HepG2 (cell line): ENCODE measurements around the gene OR6S1. TPM values are rescaled to one million over a fixed set of nuclear protein-coding genes. Genes with fewer than 3 reads are reported as not detected.

Experiments
- CEBPG ChIP-seq: IDR thresholded peaks from 2 replicates; pipeline ENCODE4 v1.6.1; 2016
- HMG20A ChIP-seq: IDR thresholded peaks from 2 replicates; pipeline ENCODE4 v1.6.1; 2016; ENCODE audit warnings: borderline replicate concordance
- HMGXB3 ChIP-seq: sonication (generic); formaldehyde crosslinking; IDR thresholded peaks from 2 replicates; pipeline ENCODE4 v1.4.0; 2020; ENCODE audit warnings: missing genetic modification reagents, borderline replicate concordance
- KAT8 ChIP-seq: IDR thresholded peaks from 2 replicates; pipeline ENCODE4 v1.6.1; 2016; ENCODE audit warnings: missing genetic modification reagents, missing compliant biosample characterization
- PAWR ChIP-seq: sonication (generic); formaldehyde crosslinking; IDR thresholded peaks from 2 replicates; pipeline ENCODE4 v1.4.0; 2020; ENCODE audit warnings: missing genetic modification reagents, mild to moderate bottlenecking, borderline replicate concordance
- PHB2 ChIP-seq: fragments of 450-650 bp; IDR thresholded peaks from 2 replicates; pipeline ENCODE4 v1.6.1; 2018; ENCODE audit not compliant: partially characterized antibody
- RAD51 ChIP-seq: fragments of 450-650 bp; IDR thresholded peaks from 2 replicates; pipeline ENCODE4 v1.6.1; 2016; ENCODE audit warnings: borderline replicate concordance
- TCF12 ChIP-seq, 2 experiments: fragments of 450-650 bp in 1 of 2; sonication (generic) in 1 of 2; formaldehyde crosslinking in 1 of 2; IDR thresholded peaks; 2 replicates each; pipeline versions ENCODE4 v1.6.1 to v1.8.0; 2017 to 2022; ENCODE audit warnings: antibody characterized with exemption in 1 of 2, mild to moderate bottlenecking in 1 of 2, missing genetic modification reagents in 1 of 2, moderate library complexity in 1 of 2
- THAP8 ChIP-seq: sonication (generic); formaldehyde crosslinking; IDR thresholded peaks from 2 replicates; pipeline ENCODE4 v1.5.1; 2020; ENCODE audit warnings: missing genetic modification reagents, mild to moderate bottlenecking, borderline replicate concordance
- THAP9 ChIP-seq: sonication (generic); formaldehyde crosslinking; IDR thresholded peaks from 2 replicates; pipeline ENCODE4; 2020; ENCODE audit warnings: missing genetic modification reagents, mild to moderate bottlenecking, borderline replicate concordance
- YEATS2 ChIP-seq: sonication (generic); formaldehyde crosslinking; IDR thresholded peaks from 2 replicates; pipeline ENCODE4 v1.4.0; 2020; ENCODE audit warnings: missing genetic modification reagents, borderline replicate concordance
- ZC3H4 ChIP-seq: sonication (generic); formaldehyde crosslinking; IDR thresholded peaks from 2 replicates; pipeline ENCODE4 v1.4.0; 2020; ENCODE audit warnings: missing genetic modification reagents, borderline replicate concordance
- ZFP36 ChIP-seq: fragments of 150-350 bp; IDR thresholded peaks from 2 replicates; pipeline ENCODE4 v1.6.1; 2018; ENCODE audit warnings: borderline replicate concordance, low read length, low read depth; ENCODE audit not compliant: partially characterized antibody
- ZKSCAN8 ChIP-seq: IDR thresholded peaks from 2 replicates; pipeline ENCODE4 v1.6.1; 2016; ENCODE audit warnings: borderline replicate concordance, missing genetic modification reagents, missing compliant biosample characterization
- ZMYM4 ChIP-seq: sonication (generic); formaldehyde crosslinking; IDR thresholded peaks from 2 replicates; pipeline ENCODE4 v1.8.1; 2023; ENCODE audit warnings: mild to moderate bottlenecking, missing genetic modification reagents
- ZNF205 ChIP-seq: IDR thresholded peaks from 2 replicates; pipeline ENCODE4 v1.6.1; 2018; ENCODE audit warnings: missing biosample characterization, missing genetic modification reagents
- ZNF496 ChIP-seq: sonication (generic); formaldehyde crosslinking; IDR thresholded peaks from 2 replicates; pipeline ENCODE4 v1.8.1; 2023; ENCODE audit warnings: mild to moderate bottlenecking, moderate library complexity, missing genetic modification reagents; ENCODE audit not compliant: insufficient replicate concordance
- ZNF556 ChIP-seq: sonication (generic); formaldehyde crosslinking; IDR thresholded peaks from 2 replicates; pipeline ENCODE4 v1.4.0; 2020; ENCODE audit warnings: mild to moderate bottlenecking, missing genetic modification reagents, borderline replicate concordance
- ZNF563 ChIP-seq: sonication (generic); formaldehyde crosslinking; IDR thresholded peaks from 2 replicates; pipeline ENCODE4 v1.8.0; 2022; ENCODE audit warnings: mild to moderate bottlenecking, moderate library complexity, missing genetic modification reagents
- ZNF720 ChIP-seq: sonication (generic); formaldehyde crosslinking; IDR thresholded peaks from 2 replicates; pipeline ENCODE4 v1.4.0; 2020; ENCODE audit warnings: missing genetic modification reagents
- polyA plus RNA-seq, 8 experiments: library from polyadenylated mRNA; depleted of rRNA in 3 of 8; stranded (reverse) in 7 of 8; unstranded in 1 of 8; fragments of >200 nt; fragmentation: Illumina TruSeq in 4 of 8; extraction: Trizol in 4 of 8; gene quantifications; 2 replicates each; pipeline versions ENCODE4 v1.2.1 to v1.2.3, GENCODE V29; 2011 to 2016; ENCODE audit warnings: low read depth in 4 of 8, missing spikeins in 1 of 8, mixed read lengths in 1 of 8; ENCODE audit not compliant: insufficient read depth in 1 of 8
- total RNA-seq, 5 experiments: library from RNA; depleted of rRNA; stranded (reverse); fragments of >200 nt; fragmentation: Illumina TruSeq; extraction: Trizol; gene quantifications; 2 replicates each; pipeline ENCODE4 v1.2.3, GENCODE V29; 2016; ENCODE audit warnings: low read depth in 1 of 5
- TF ChIP-seq, protein P1 (sequence below): sonication (generic); formaldehyde crosslinking; IDR thresholded peaks from 2 replicates; pipeline ENCODE4 v1.4.0; 2020; ENCODE audit warnings: missing genetic modification reagents, low read depth, mild to moderate bottlenecking, borderline replicate concordance

Gene OR6S1
- total and polyA plus RNA-seq, 2 of the 13 experiments (the other 11 are each of a cell fraction or from before 2014, with no cell fraction given) = 0.09 TPM; not detected in 1

- TF ChIP-seq HMGXB3 (CRISPR knock-in tag) (no peak), ZC3H4 (CRISPR knock-in tag) (peak; percentile 73; the same call in 1 of the 2 replicates), PHB2 (no peak), ZNF496 (CRISPR knock-in tag) (no peak), ZNF720 (CRISPR knock-in tag) (no peak), TCF12 (IDR thresholded peaks at IDR 0.05) (no peak), TCF12 (CRISPR knock-in tag; IDR thresholded peaks at IDR 0.05) (no peak; the same call in 1 of the 2 replicates), ZKSCAN8 (CRISPR knock-in tag) (peak; percentile 68), THAP9 (CRISPR knock-in tag) (no peak), YEATS2 (CRISPR knock-in tag) (no peak), ZNF205 (no peak; the same call in 1 of the 2 replicates), ZMYM4 (CRISPR knock-in tag) (peak; percentile 48; the same call in 1 of the 2 replicates), RAD51 (no peak), CEBPG (CRISPR knock-in tag) (peak; percentile 10; the same call in 1 of the 2 replicates), ZNF556 (CRISPR knock-in tag) (no peak; the same call in 1 of the 2 replicates), THAP8 (CRISPR knock-in tag) (no peak), ZFP36 (no peak), KAT8 (no peak), HMG20A (no peak), PAWR (CRISPR knock-in tag) (no peak), ZNF563 (CRISPR knock-in tag) (no peak)
- TF ChIP-seq, protein P1, sequence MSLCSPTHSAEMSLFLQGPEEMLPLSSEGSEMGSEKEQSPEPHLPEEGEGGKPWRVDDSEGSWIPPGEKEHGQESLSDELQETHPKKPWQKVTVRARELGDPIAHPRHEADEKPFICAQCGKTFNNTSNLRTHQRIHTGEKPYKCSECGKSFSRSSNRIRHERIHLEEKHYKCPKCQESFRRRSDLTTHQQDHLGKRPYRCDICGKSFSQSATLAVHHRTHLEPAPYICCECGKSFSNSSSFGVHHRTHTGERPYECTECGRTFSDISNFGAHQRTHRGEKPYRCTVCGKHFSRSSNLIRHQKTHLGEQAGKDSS (CRISPR knock-in tag) = peak; percentile 16; the same call in 1 of the 2 replicates
Measured at GRCh38 chr14:20683125-20683890, 41.8 kb upstream of the OR6S1 start (continued).
